Measurements from ENCODE around the gene CCDC74A.
"Not testable (repeated sequence)": the region's sequence is repeated elsewhere in the genome, so short reads cannot be mapped to it uniquely, and the experiment has no call there.

Gene CCDC74A

GRCh38 chr2:131492418-131493198 is 35.1 kb upstream of the CCDC74A start:
- Mint-ChIP-seq H3K4me1 (ENCODE audit: low read depth) (peaks cover 40% of the 10 kb centered on the region), H3K27ac (peak overlapping the region; percentile 98), H3K9me3 (ENCODE audit: low read depth) (no peaks in the 10 kb centered on the region), H3K27me3 (no peaks in the 10 kb centered on the region), H3K36me3 (no peaks in the 10 kb centered on the region), H3K4me3 (peak overlapping the region; percentile 98)

- no peaks in the 10 kb centered on the region for H3K9me3 Mint-ChIP-seq (ENCODE audit: low read depth)
- peak overlapping the region; percentile 98 for H3K4me3 Mint-ChIP-seq
- H3K27me3 Mint-ChIP-seq, result no peaks in the 10 kb centered on the region
- no peaks in the 10 kb centered on the region for H3K36me3 Mint-ChIP-seq
- H3K27ac Mint-ChIP-seq, result peak overlapping the region; percentile 98
- peaks cover 44% of the 10 kb centered on the region for H3K4me1 Mint-ChIP-seq (ENCODE audit: low read depth)
Observed at GRCh38 chr2:131493199-131493968, 34.3 kb upstream of the CCDC74A start.

GRCh38 chr2:131495506-131495905 is 32.2 kb upstream of the CCDC74A start:
- Mint-ChIP-seq H3K4me3 (peak overlapping the region; percentile 65), H3K27ac (peak overlapping the region; percentile 64), H3K4me1 (ENCODE audit: low read depth) (peaks cover 29% of the 10 kb centered on the region)
- not testable (repeated sequence) for H3K9me3 Mint-ChIP-seq (ENCODE audit: low read depth); H3K27me3 Mint-ChIP-seq; H3K36me3 Mint-ChIP-seq

- H3K9me3 Mint-ChIP-seq (ENCODE audit: low read depth); H3K27me3 Mint-ChIP-seq; H3K4me3 Mint-ChIP-seq; H3K36me3 Mint-ChIP-seq; H3K27ac Mint-ChIP-seq: not testable (repeated sequence)
- peaks cover 23% of the 10 kb centered on the region for H3K4me1 Mint-ChIP-seq (ENCODE audit: low read depth)
Observed at GRCh38 chr2:131498321-131498973, 29.2 kb upstream of the CCDC74A start.

GRCh38 chr2:131503587-131503986 is 24.1 kb upstream of the CCDC74A start:
- not testable (repeated sequence) for H3K27ac Mint-ChIP-seq; H3K27me3 Mint-ChIP-seq; H3K4me1 Mint-ChIP-seq (ENCODE audit: low read depth); H3K9me3 Mint-ChIP-seq (ENCODE audit: low read depth); H3K4me3 Mint-ChIP-seq; H3K36me3 Mint-ChIP-seq

GRCh38 chr2:131504082-131504750 is 23.5 kb upstream of the CCDC74A start:
- not testable (repeated sequence) for H3K36me3 Mint-ChIP-seq; H3K27me3 Mint-ChIP-seq; H3K4me1 Mint-ChIP-seq (ENCODE audit: low read depth); H3K27ac Mint-ChIP-seq; H3K9me3 Mint-ChIP-seq (ENCODE audit: low read depth); H3K4me3 Mint-ChIP-seq

- Mint-ChIP-seq H3K36me3 (no peaks in the 10 kb centered on the region), H3K4me3 (no peak overlapping the region), H3K9me3 (ENCODE audit: low read depth) (no peaks in the 10 kb centered on the region), H3K27ac (no peak overlapping the region), H3K4me1 (ENCODE audit: low read depth) (no peaks in the 10 kb centered on the region), H3K27me3 (no peaks in the 10 kb centered on the region)
Observed at GRCh38 chr2:131509615-131510014, 18.1 kb upstream of the CCDC74A start.

GRCh38 chr2:131511291-131511968 is 16.3 kb upstream of the CCDC74A start:
- H3K9me3 Mint-ChIP-seq (ENCODE audit: low read depth); H3K27ac Mint-ChIP-seq; H3K4me3 Mint-ChIP-seq; H3K27me3 Mint-ChIP-seq; H3K36me3 Mint-ChIP-seq; H3K4me1 Mint-ChIP-seq (ENCODE audit: low read depth): not testable (repeated sequence)

GRCh38 chr2:131511969-131512870 is 15.5 kb upstream of the CCDC74A start:
- H3K36me3 Mint-ChIP-seq; H3K9me3 Mint-ChIP-seq (ENCODE audit: low read depth); H3K4me3 Mint-ChIP-seq; H3K4me1 Mint-ChIP-seq (ENCODE audit: low read depth); H3K27ac Mint-ChIP-seq; H3K27me3 Mint-ChIP-seq: not testable (repeated sequence)

- H3K27me3 Mint-ChIP-seq; H3K27ac Mint-ChIP-seq; H3K36me3 Mint-ChIP-seq; H3K4me1 Mint-ChIP-seq (ENCODE audit: low read depth); H3K9me3 Mint-ChIP-seq (ENCODE audit: low read depth); H3K4me3 Mint-ChIP-seq: not testable (repeated sequence)
Observed at GRCh38 chr2:131514408-131515166, 13.1 kb upstream of the CCDC74A start.

GRCh38 chr2:131515235-131515634 is 12.5 kb upstream of the CCDC74A start:
- H3K4me1 Mint-ChIP-seq (ENCODE audit: low read depth); H3K27ac Mint-ChIP-seq; H3K9me3 Mint-ChIP-seq (ENCODE audit: low read depth); H3K4me3 Mint-ChIP-seq; H3K36me3 Mint-ChIP-seq; H3K27me3 Mint-ChIP-seq: not testable (repeated sequence)

GRCh38 chr2:131516011-131516410 is 11.7 kb upstream of the CCDC74A start:
- H3K27me3 Mint-ChIP-seq, result no peaks in the 10 kb centered on the region
- no peak overlapping the region for H3K4me3 Mint-ChIP-seq
- no peaks in the 10 kb centered on the region for H3K9me3 Mint-ChIP-seq (ENCODE audit: low read depth)
- H3K27ac Mint-ChIP-seq, result no peak overlapping the region
- H3K4me1 Mint-ChIP-seq (ENCODE audit: low read depth), result no peaks in the 10 kb centered on the region
- H3K36me3 Mint-ChIP-seq, result no peaks in the 10 kb centered on the region

GRCh38 chr2:131516621-131517020 is 11.1 kb upstream of the CCDC74A start:
- H3K27me3 Mint-ChIP-seq; H3K9me3 Mint-ChIP-seq (ENCODE audit: low read depth); H3K36me3 Mint-ChIP-seq; H3K4me1 Mint-ChIP-seq (ENCODE audit: low read depth); H3K4me3 Mint-ChIP-seq; H3K27ac Mint-ChIP-seq: not testable (repeated sequence)
